SH-SY5Y (cell line): ENCODE data around the gene MVB12A.

ENCODE experiments used
- GATA2 ChIP-seq: IDR thresholded peaks from 2 replicates; pipeline ENCODE4 v1.6.1; 2011; ENCODE audit warnings: mild to moderate bottlenecking, low read depth, low read length
- GATA3 ChIP-seq: IDR thresholded peaks from 2 replicates; pipeline ENCODE4 v1.6.1; 2011; ENCODE audit warnings: low read depth, mild to moderate bottlenecking, low read length, moderate library complexity

GRCh38 chr19:17404015-17404414 is 15.8 kb upstream of the MVB12A start:
- TF ChIP-seq GATA2 (no peak), GATA3 (no peak)
